ENCODE results near the gene HIPK2.

HIPK2 gene

DNA sequence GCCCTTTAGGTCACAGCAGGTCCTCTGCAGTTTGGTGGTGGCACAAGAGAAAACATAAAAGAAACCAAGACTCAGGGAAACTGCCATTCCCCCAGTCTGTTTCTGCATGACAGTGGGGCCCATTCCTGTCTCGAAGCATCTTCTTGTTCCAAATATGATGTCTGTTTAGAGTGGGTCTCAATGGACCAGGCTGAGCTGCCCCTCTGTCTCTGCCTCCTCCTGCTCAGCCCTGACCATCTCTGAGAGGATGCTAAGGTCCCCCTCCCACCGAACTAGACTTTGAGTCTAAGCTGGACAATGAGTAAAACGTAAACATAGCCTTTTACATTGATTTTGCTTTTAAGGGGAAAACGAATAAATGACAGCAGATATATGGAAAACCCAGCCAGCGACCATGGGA is 213.9 kb downstream of the HIPK2 start:
- H3K4me1 ChIP-seq (ENCODE audit: control extremely low read depth in 1 of 4, control insufficient read depth in 4 of 4, insufficient read depth in 4 of 4, low read length in 3 of 4): peaks cover 0 to 8% (median 4%) of the 10 kb centered on the region in 4 experiments
- H3K9me3 ChIP-seq (ENCODE audit: control extremely low read depth in 1 of 5, control insufficient read depth in 4 of 5, insufficient read depth in 2 of 5, low read depth in 1 of 5, low read length in 4 of 5): peaks cover 0 to 3% (median 0%) of the 10 kb centered on the region in 5 experiments
- ChIA-PET POLR2A (no interaction called here), CTCF (interaction anchor here (0.8 to 1.4 kb wide), 3 partner anchors 9 to 55 kb away, joined by 3 to 5 read pairs (median 3); no protein-coding TSS in a partner anchor)
- H3K27me3 ChIP-seq (replicated peaks in 2 of 5; ENCODE audit: control insufficient read depth in 4 of 5, insufficient read depth in 5 of 5, low read length in 4 of 5): no peaks in the 10 kb centered on the region
- H3K27ac ChIP-seq (ENCODE audit: insufficient read depth in 1 of 2, low read depth in 1 of 2, low read length in 2 of 2, poor library complexity in 1 of 2, severe bottlenecking in 2 of 2): no peak overlapping the region
- H3K36me3 ChIP-seq (ENCODE audit: control insufficient read depth in 4 of 4, insufficient read depth in 4 of 4, low read length in 3 of 4): peaks cover 0 to 12% (median under 1%) of the 10 kb centered on the region in 4 experiments
- no peak overlapping the region for H3K4me3 ChIP-seq (ENCODE audit: control insufficient read depth in 1 of 7, extremely low read depth in 1 of 7, insufficient read depth in 4 of 7, low read depth in 2 of 7, low read length in 6 of 7)
- WGBS (ENCODE audit: insufficient coverage): 98% methylated on average over 4 of the region's 5 CpGs
- no peak for DNase-seq

DNA sequence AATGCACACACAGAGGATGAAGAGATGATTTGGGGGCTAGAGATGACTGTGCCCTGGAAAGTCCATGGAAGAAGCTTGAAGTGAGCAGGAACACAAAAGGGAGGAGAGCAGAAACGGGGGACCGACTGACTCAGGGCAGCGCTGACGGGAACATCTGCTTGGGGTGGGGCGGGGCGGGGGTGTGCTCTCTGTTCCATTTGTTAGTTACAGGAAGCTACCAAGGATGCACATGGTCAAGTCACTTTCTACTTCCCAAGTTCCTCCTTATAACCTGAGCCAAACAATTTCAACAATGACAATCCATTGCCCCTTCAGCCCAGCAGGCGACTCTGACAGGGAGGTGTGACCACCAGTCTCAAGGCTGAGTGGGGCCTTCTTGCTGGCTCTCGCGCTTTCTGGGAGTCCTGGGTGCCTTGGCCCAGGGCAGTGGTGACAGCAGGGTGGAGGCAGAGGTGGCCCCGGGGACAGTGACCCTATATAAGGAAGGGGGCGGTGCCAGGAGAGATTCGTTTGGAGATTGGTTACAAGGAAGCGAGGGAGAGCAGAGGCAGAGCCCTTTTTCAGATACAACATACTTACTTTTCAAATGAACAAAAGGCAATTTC is 214.7 kb downstream of the HIPK2 start:
- peak in 2 of 3 donors; percentile 42 to 59 for DNase-seq
- H3K27ac ChIP-seq (ENCODE audit: insufficient read depth in 1 of 2, low read depth in 1 of 2, low read length in 2 of 2, poor library complexity in 1 of 2, severe bottlenecking in 2 of 2): no peak overlapping the region
- peaks cover 0 to 8% (median 4%) of the 10 kb centered on the region in 4 experiments for H3K4me1 ChIP-seq (ENCODE audit: control extremely low read depth in 1 of 4, control insufficient read depth in 4 of 4, insufficient read depth in 4 of 4, low read length in 3 of 4)
- no peaks in the 10 kb centered on the region for H3K27me3 ChIP-seq (replicated peaks in 2 of 5; ENCODE audit: control insufficient read depth in 4 of 5, insufficient read depth in 5 of 5, low read length in 4 of 5)
- ChIA-PET CTCF (interaction anchor here (0.8 to 1.7 kb wide), 3 partner anchors 8 to 17 kb away, joined by 3 to 5 read pairs (median 3); no protein-coding TSS in a partner anchor), POLR2A (no interaction called here)
- H3K9me3 ChIP-seq (ENCODE audit: control extremely low read depth in 1 of 5, control insufficient read depth in 4 of 5, insufficient read depth in 2 of 5, low read depth in 1 of 5, low read length in 4 of 5): peaks cover 0 to 3% (median 0%) of the 10 kb centered on the region in 5 experiments
- H3K4me3 ChIP-seq (ENCODE audit: control insufficient read depth in 1 of 7, extremely low read depth in 1 of 7, insufficient read depth in 4 of 7, low read depth in 2 of 7, low read length in 6 of 7): no peak overlapping the region
- WGBS (ENCODE audit: insufficient coverage): 89% methylated on average over 1 of the region's 13 CpGs
- H3K36me3 ChIP-seq (ENCODE audit: control insufficient read depth in 4 of 4, insufficient read depth in 4 of 4, low read length in 3 of 4): peaks cover 0 to 10% (median under 1%) of the 10 kb centered on the region in 4 experiments

DNA sequence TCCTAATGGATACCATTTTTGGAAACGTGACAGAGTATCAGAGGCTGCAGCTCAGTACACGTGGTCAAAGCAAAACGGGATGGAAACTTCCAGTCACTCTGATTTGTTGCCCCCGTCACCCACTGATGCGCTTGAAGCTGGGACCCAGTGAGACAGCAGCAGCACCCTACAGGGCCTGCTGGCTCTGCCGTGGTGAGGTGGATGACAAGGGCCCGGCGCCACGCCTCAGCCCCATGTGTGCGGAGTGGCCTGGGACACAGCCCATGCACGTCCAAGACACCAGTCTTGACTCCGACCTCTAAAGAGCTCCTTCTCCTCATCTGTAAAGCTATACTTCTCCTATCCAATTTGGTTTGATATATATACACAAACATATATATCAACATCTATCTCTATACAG is 215.3 kb downstream of the HIPK2 start:
- Histone ChIP-seq H3K27me3 (replicated peaks in 2 of 5; ENCODE audit: control insufficient read depth in 4 of 5, insufficient read depth in 5 of 5, low read length in 4 of 5) (no peaks in the 10 kb centered on the region), H3K9me3 (ENCODE audit: control extremely low read depth in 1 of 5, control insufficient read depth in 4 of 5, insufficient read depth in 2 of 5, low read depth in 1 of 5, low read length in 4 of 5) (peaks cover 0 to 3% (median 0%) of the 10 kb centered on the region in 5 experiments), H3K27ac (ENCODE audit: insufficient read depth in 1 of 2, low read depth in 1 of 2, low read length in 2 of 2, poor library complexity in 1 of 2, severe bottlenecking in 2 of 2) (no peak overlapping the region), H3K4me1 (ENCODE audit: control extremely low read depth in 1 of 4, control insufficient read depth in 4 of 4, insufficient read depth in 4 of 4, low read length in 3 of 4) (peaks cover 0 to 8% (median 4%) of the 10 kb centered on the region in 4 experiments), H3K4me3 (ENCODE audit: control insufficient read depth in 1 of 7, extremely low read depth in 1 of 7, insufficient read depth in 4 of 7, low read depth in 2 of 7, low read length in 6 of 7) (no peak overlapping the region), H3K36me3 (ENCODE audit: control insufficient read depth in 4 of 4, insufficient read depth in 4 of 4, low read length in 3 of 4) (peaks cover 0 to 5% (median under 1%) of the 10 kb centered on the region in 4 experiments)
- WGBS (ENCODE audit: insufficient coverage): 92% methylated on average over 10 of the region's 12 CpGs
- CTCF ChIA-PET: interaction anchor here (1.1 to 1.7 kb wide), 3 partner anchors 13 to 57 kb away, joined by 3 to 5 read pairs (median 4); no protein-coding TSS in a partner anchor
- POLR2A ChIA-PET: no interaction called here
- no peak for DNase-seq

DNA sequence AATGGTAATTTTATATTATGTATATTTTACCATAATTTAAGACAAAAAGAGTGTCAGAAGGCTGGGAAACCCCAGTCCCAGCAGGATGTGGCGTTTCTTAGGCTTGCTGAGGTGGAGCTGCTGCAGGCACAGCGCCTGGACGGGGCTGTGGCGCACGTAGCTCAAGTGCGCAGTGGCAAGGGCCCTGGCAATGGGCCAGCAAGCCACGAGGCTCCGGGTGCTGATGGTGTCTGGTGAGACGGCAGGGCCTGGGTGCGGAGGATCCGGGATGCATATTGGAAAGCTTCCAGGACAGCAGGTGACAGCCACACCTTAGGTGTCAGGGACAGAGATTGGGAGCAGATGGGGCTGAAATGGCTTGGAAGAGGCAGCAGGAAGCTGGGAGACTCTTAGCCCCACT is 217.1 kb downstream of the HIPK2 start:
- peaks cover 0 to 3% (median 0%) of the 10 kb centered on the region in 5 experiments for H3K9me3 ChIP-seq (ENCODE audit: control extremely low read depth in 1 of 5, control insufficient read depth in 4 of 5, insufficient read depth in 2 of 5, low read depth in 1 of 5, low read length in 4 of 5)
- H3K4me1 ChIP-seq (ENCODE audit: control extremely low read depth in 1 of 4, control insufficient read depth in 4 of 4, insufficient read depth in 4 of 4, low read length in 3 of 4): peaks cover 0 to 8% (median 4%) of the 10 kb centered on the region in 4 experiments
- H3K4me3 ChIP-seq (ENCODE audit: control insufficient read depth in 1 of 7, extremely low read depth in 1 of 7, insufficient read depth in 4 of 7, low read depth in 2 of 7, low read length in 6 of 7): no peak overlapping the region
- no peaks in the 10 kb centered on the region for H3K27me3 ChIP-seq (replicated peaks in 2 of 5; ENCODE audit: control insufficient read depth in 4 of 5, insufficient read depth in 5 of 5, low read length in 4 of 5)
- CTCF ChIA-PET: no interaction called here
- no peak overlapping the region for H3K27ac ChIP-seq (ENCODE audit: insufficient read depth in 1 of 2, low read depth in 1 of 2, low read length in 2 of 2, poor library complexity in 1 of 2, severe bottlenecking in 2 of 2)
- 98% methylated on average over 11 of the region's 11 CpGs for WGBS (ENCODE audit: insufficient coverage)
- DNase-seq: no peak
- POLR2A ChIA-PET: no interaction called here
- peaks cover 0 to 2% (median 0%) of the 10 kb centered on the region in 4 experiments for H3K36me3 ChIP-seq (ENCODE audit: control insufficient read depth in 4 of 4, insufficient read depth in 4 of 4, low read length in 3 of 4)

DNA sequence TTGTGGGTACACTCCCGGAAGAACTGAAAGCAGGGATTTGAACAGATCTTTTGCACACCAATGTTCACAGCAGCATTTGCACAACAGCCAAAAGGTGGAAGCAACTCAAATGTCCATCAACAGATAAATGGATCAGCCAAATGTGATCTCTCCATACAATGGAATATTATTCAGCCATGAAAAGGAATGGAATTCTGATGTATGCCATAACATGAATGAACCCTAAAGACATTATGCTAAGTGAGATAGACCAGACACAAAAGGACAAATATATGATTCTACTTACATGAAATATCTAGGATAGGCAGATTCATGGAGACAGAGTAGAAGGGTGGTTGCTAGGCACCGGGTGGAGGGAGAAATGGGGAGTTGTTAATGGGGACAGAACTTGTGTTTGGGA is 217.6 kb downstream of the HIPK2 start:
- no peaks in the 10 kb centered on the region for H3K27me3 ChIP-seq (replicated peaks in 2 of 5; ENCODE audit: control insufficient read depth in 4 of 5, insufficient read depth in 5 of 5, low read length in 4 of 5)
- H3K27ac ChIP-seq (ENCODE audit: insufficient read depth in 1 of 2, low read depth in 1 of 2, low read length in 2 of 2, poor library complexity in 1 of 2, severe bottlenecking in 2 of 2): no peak overlapping the region
- ChIA-PET POLR2A (no interaction called here), CTCF (no interaction called here)
- WGBS (ENCODE audit: insufficient coverage): 100% methylated on average over 2 of the region's 2 CpGs
- no peak for DNase-seq
- H3K36me3 ChIP-seq (ENCODE audit: control insufficient read depth in 4 of 4, insufficient read depth in 4 of 4, low read length in 3 of 4): peaks cover 0 to 2% (median 0%) of the 10 kb centered on the region in 4 experiments
- H3K4me1 ChIP-seq (ENCODE audit: control extremely low read depth in 1 of 4, control insufficient read depth in 4 of 4, insufficient read depth in 4 of 4, low read length in 3 of 4): peaks cover 0 to 8% (median 4%) of the 10 kb centered on the region in 4 experiments
- peaks cover 0 to 3% (median 0%) of the 10 kb centered on the region in 5 experiments for H3K9me3 ChIP-seq (ENCODE audit: control extremely low read depth in 1 of 5, control insufficient read depth in 4 of 5, insufficient read depth in 2 of 5, low read depth in 1 of 5, low read length in 4 of 5)
- no peak overlapping the region for H3K4me3 ChIP-seq (ENCODE audit: control insufficient read depth in 1 of 7, extremely low read depth in 1 of 7, insufficient read depth in 4 of 7, low read depth in 2 of 7, low read length in 6 of 7)

DNA sequence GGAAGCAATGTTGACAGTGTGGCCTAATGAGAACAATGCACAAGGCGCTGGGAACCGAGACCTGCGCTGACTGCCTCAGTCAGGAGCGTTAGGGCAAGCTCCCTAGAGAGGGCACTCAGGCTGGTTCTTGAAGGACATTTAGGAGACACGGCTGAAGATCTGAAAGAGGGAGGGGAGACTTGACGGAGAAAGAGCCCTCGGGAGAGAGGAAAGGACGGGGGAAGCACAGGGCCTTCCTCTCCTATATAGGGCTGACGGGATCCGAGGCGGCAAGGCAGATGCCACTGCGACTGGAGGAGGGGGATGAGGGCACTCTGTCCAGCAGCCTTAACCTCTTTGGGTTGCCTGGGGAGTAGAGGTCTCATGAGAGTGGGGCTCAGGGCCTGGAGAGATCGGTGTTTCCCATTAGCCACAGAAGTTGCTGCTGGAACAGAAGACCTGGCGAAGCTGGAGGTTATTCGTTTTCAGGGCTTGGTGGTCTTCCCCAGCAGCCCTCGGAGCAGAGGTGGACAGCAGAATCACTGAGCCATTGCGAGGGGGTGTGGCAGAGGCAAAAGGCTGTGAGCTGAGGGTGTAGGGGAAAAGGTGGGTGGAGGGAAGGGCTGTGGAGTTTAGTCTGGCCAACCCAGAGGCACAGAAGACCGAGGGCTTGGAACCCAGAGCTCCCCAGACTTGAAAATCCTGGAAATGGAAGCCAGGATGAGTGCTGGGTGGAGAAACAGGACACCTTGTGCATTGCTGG is 218.3 kb downstream of the HIPK2 start:
- POLR2A ChIA-PET: no interaction called here
- CTCF ChIA-PET: interaction anchor here (1.4 kb wide), 1 partner anchor 46 kb away, joined by 3 read pairs; no protein-coding TSS in a partner anchor
- H3K36me3 ChIP-seq (ENCODE audit: control insufficient read depth in 4 of 4, insufficient read depth in 4 of 4, low read length in 3 of 4): peaks cover 0 to 2% (median 0%) of the 10 kb centered on the region in 4 experiments

More for the DNA sequence above, 218.3 kb downstream of the HIPK2 start:
- Histone ChIP-seq H3K9me3 (ENCODE audit: control extremely low read depth in 1 of 5, control insufficient read depth in 4 of 5, insufficient read depth in 2 of 5, low read depth in 1 of 5, low read length in 4 of 5) (peaks cover 0 to 3% (median 0%) of the 10 kb centered on the region in 5 experiments), H3K27ac (ENCODE audit: insufficient read depth in 1 of 2, low read depth in 1 of 2, low read length in 2 of 2, poor library complexity in 1 of 2, severe bottlenecking in 2 of 2) (no peak overlapping the region), H3K4me3 (ENCODE audit: control insufficient read depth in 1 of 7, extremely low read depth in 1 of 7, insufficient read depth in 4 of 7, low read depth in 2 of 7, low read length in 6 of 7) (no peak overlapping the region), H3K4me1 (ENCODE audit: control extremely low read depth in 1 of 4, control insufficient read depth in 4 of 4, insufficient read depth in 4 of 4, low read length in 3 of 4) (peaks cover 0 to 8% (median 4%) of the 10 kb centered on the region in 4 experiments), H3K27me3 (replicated peaks in 2 of 5; ENCODE audit: control insufficient read depth in 4 of 5, insufficient read depth in 5 of 5, low read length in 4 of 5) (no peaks in the 10 kb centered on the region)
- no peak for DNase-seq
- WGBS (ENCODE audit: insufficient coverage): 95% methylated on average over 15 of the region's 18 CpGs
